ENCODE data around the gene RPEL1.

GRCh38 chr10:103276896-103277712 lies 31.4 kb downstream of the RPEL1 start, which contains the start of gene INA:
- TF ChIP-seq, protein P1, sequence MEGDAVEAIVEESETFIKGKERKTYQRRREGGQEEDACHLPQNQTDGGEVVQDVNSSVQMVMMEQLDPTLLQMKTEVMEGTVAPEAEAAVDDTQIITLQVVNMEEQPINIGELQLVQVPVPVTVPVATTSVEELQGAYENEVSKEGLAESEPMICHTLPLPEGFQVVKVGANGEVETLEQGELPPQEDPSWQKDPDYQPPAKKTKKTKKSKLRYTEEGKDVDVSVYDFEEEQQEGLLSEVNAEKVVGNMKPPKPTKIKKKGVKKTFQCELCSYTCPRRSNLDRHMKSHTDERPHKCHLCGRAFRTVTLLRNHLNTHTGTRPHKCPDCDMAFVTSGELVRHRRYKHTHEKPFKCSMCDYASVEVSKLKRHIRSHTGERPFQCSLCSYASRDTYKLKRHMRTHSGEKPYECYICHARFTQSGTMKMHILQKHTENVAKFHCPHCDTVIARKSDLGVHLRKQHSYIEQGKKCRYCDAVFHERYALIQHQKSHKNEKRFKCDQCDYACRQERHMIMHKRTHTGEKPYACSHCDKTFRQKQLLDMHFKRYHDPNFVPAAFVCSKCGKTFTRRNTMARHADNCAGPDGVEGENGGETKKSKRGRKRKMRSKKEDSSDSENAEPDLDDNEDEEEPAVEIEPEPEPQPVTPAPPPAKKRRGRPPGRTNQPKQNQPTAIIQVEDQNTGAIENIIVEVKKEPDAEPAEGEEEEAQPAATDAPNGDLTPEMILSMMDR (IDR thresholded peaks at IDR 0.05) = no peak
- TF ChIP-seq POLR2A (IDR thresholded peaks at IDR 0.05) = no peak

All from prostate gland (tissue), 2 donors.